MM.1S (cell line): ENCODE results near the gene CCL24.
"Not testable (repeated sequence)": the region's sequence is repeated elsewhere in the genome, so short reads cannot be mapped to it uniquely, and the experiment has no call there.

ENCODE experiments used
- CTCF ChIP-seq: fragments of 300-600 bp; sonication (generic); IDR thresholded peaks from 2 replicates; pipeline ENCODE4 v1.5.1; 2016; ENCODE audit warnings: antibody characterized with exemption, low read length, mixed read lengths
- EZH2 ChIP-seq: fragments of 300-600 bp; sonication (generic); optimal IDR thresholded peaks from 2 replicates; pipeline ENCODE3; 2017; ENCODE audit warnings: low read depth, mild to moderate bottlenecking, antibody characterized with exemption, low read length, mixed read lengths

- not testable (repeated sequence) for TF ChIP-seq CTCF, EZH2
Measured at GRCh38 chr7:75829656-75830055, 16.1 kb upstream of the CCL24 start.
